GM10248 (cell line): ENCODE measurements around the gene TFAM.

Experiments used
- CTCF ChIA-PET: fragments of 300-600 bp; sonication (Branson Sonifier 250); formaldehyde crosslinking; extraction: SDS; loops from one replicate; lab custom pipeline; 2021; ENCODE audit warnings: antibody characterized with exemption; lab: Yijun Ruan, JAX
- POLR2A ChIA-PET: fragments of 350-650 bp; sonication (Branson Sonifier 250); formaldehyde crosslinking; extraction: SDS; loops from one replicate; lab custom pipeline; 2020; ENCODE audit warnings: antibody characterized with exemption; lab: Yijun Ruan, JAX
- DNase-seq: peaks from one replicate; pipeline ENCODE4 v3.0.0; 2012; ENCODE audit errors: extremely low spot score
- TF ChIP-seq, protein P1 (sequence below): IDR thresholded peaks from 2 replicates; pipeline ENCODE4 v1.5.1; 2012; ENCODE audit warnings: mild to moderate bottlenecking, low read depth; ENCODE audit errors: extremely low read depth, missing control alignments, control extremely low read depth

TFAM gene

DNA sequence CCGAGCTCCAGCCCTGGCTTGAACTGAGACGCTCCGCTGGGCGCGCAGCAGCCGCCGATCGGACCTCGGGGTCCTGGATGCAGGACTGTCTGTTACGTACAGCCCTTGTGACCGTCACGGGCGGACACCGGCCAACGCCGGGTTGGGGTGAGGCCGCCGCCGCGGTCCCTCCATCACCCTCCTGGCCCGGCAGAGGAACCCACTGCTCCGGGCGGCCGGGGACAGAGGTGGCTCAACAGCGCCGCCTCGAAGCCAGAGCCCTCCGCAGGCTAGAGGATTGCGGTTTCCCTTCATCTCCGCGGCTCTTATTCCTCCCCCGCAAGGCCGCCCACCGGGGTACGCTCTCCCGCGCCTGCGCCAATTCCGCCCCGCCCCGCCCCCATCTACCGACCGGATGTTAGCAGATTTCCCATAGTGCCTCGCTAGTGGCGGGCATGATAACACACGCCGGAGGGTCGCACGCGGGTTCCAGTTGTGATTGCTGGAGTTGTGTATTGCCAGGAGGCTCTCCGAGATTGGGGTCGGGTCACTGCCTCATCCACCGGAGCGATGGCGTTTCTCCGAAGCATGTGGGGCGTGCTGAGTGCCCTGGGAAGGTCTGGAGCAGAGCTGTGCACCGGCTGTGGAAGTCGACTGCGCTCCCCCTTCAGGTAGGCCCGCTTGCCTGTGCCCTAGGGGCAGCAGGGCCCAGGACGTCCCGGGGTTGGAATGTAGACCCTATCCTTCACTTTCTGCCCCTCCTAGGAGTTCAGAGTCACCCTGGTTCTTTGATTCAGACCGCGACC, at the start of gene TFAM:
Gene TFAM, plus strand, starts transcription at position 412 of the 785 bp plus-strand sequence. Its CDS starts 138 bp downstream, at position 550.
- ChIA-PET CTCF (interaction anchor here (0.7 to 8.4 kb wide), 26 partner anchors 9 to 208 kb away, joined by 3 to 60 read pairs (median 5); partner anchors contain the start of genes CISD1, IPMK and UBE2D1), POLR2A (interaction anchor here (1.8 kb wide), 1 partner anchor 50 kb away, joined by 5 read pairs; the partner anchor contains the start of gene UBE2D1)
- TF ChIP-seq, protein P1, sequence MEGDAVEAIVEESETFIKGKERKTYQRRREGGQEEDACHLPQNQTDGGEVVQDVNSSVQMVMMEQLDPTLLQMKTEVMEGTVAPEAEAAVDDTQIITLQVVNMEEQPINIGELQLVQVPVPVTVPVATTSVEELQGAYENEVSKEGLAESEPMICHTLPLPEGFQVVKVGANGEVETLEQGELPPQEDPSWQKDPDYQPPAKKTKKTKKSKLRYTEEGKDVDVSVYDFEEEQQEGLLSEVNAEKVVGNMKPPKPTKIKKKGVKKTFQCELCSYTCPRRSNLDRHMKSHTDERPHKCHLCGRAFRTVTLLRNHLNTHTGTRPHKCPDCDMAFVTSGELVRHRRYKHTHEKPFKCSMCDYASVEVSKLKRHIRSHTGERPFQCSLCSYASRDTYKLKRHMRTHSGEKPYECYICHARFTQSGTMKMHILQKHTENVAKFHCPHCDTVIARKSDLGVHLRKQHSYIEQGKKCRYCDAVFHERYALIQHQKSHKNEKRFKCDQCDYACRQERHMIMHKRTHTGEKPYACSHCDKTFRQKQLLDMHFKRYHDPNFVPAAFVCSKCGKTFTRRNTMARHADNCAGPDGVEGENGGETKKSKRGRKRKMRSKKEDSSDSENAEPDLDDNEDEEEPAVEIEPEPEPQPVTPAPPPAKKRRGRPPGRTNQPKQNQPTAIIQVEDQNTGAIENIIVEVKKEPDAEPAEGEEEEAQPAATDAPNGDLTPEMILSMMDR, result peak; percentile 53
- DNase-seq, result peak; percentile 94

DNA sequence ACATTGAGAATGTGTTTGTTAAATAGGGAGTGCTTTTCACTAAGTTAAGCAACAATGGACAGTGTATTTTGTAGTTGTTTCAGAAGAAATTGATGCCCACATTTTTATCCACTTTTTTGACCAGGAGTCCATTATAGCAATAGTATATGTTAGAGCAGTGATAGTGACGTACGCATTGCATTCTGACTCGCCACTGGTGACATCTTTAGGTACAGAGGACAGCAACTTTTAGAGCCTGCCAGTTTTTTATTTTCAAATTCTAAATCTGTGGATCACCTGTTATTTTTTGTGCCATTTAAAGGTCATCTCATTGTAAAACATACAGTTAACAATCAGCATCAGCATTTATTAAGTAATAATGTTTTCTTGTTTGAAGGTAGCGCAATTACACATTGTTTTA, 49.0 kb upstream of the TFAM start:
- no peak for DNase-seq
- TF ChIP-seq, protein P1, result no peak
- ChIA-PET CTCF (interaction anchor here (2.1 kb wide), 1 partner anchor 36 kb away, joined by 12 read pairs; no protein-coding TSS in a partner anchor), POLR2A (no interaction called here)

DNA sequence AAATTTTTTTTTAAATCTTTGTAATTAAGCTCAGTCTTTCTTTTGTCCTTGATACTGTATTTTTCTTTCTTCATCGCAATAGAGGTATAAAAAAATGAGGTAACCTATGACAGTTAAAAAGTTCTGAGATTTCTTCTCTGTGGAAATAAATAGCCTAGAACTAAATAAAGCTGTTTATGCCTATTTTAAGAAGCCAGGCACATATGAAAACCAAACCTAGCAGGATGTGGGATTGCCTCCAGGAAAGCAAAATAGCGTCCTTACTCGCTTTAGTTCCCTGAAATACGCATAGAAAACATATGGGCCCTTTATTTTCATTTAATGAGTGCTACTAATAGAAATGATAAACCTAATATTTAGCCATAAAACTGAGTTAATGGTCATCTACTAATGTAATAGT, 43.8 kb upstream of the TFAM start:
- DNase-seq, result no peak
- ChIA-PET CTCF (interaction anchor here (0.8 to 1.3 kb wide), 3 partner anchors 9 to 43 kb away, joined by 3 to 5 read pairs (median 3); partner anchors contain the start of gene TFAM), POLR2A (no interaction called here)
- TF ChIP-seq, protein P1, result no peak

GRCh38 chr10:58341947-58342346, 43.3 kb upstream of the TFAM start:
- no peak for DNase-seq
- TF ChIP-seq, protein P1, result no peak
- POLR2A ChIA-PET, result no interaction called here
- CTCF ChIA-PET, result interaction anchor here (0.8 to 1.3 kb wide), 5 partner anchors 9 to 47 kb away, joined by 3 to 5 read pairs (median 3); partner anchors contain the start of gene TFAM

DNA sequence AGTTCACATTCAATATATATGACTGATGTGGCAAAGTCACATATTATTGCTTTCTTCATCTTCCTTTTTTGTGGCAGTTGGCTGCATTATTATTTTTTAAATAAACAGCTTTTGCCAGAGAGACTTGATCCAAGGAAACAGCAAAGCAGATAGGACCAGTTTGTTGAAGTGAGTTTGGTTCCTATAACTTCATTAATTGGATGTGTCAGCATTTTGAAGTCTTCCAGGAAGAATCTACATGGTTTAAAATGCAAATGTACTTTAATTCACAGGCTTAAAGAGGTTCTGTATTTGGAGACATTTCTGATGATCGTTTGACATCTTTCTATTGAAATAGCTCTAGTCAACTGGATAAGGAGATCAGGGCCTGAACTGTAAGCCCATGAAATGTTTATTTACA, 37.2 kb upstream of the TFAM start:
- CTCF ChIA-PET, result interaction anchor here (1.2 to 2.4 kb wide), 4 partner anchors 18 to 49 kb away, joined by 3 to 8 read pairs (median 4); partner anchors contain the start of gene TFAM
- POLR2A ChIA-PET, result no interaction called here

GRCh38 chr10:58348571-58349033, 36.6 kb upstream of the TFAM start:
- POLR2A ChIA-PET, result no interaction called here
- TF ChIP-seq, protein P1, result no peak
- CTCF ChIA-PET, result interaction anchor here (1.1 to 2.4 kb wide), 5 partner anchors 11 to 49 kb away, joined by 3 to 8 read pairs (median 4); partner anchors contain the start of gene TFAM
- no peak for DNase-seq

More for the DNA sequence above, 37.2 kb upstream of the TFAM start:
- no peak for DNase-seq
- TF ChIP-seq, protein P1, result no peak
